IMR-90 (cell line): Measurements from ENCODE around the gene PTPRG. TPM values are rescaled to one million over a fixed set of nuclear protein-coding genes. Genes with fewer than 3 reads are reported as not detected.
A peak's percentile ranks its signal among the peaks of the same experiment; 100 is the strongest.

Source experiments
- ATAC-seq: fragments of 200-7000 bp; cut with Tn5 transposase; 2 replicates; pipeline ENCODE4 v1.9.1; 2020; ENCODE audit warnings: low read depth, mild to moderate bottlenecking, moderate library complexity
- BruUV-seq: library from RNA; stranded (reverse); fragments of 400-500 nt; replicated peaks from 2 replicates; lab custom pipeline; 2021; lab: Mats Ljungman, UMichigan
- CTCF ChIA-PET: fragments of 300-600 bp; formaldehyde crosslinking; extraction: SDS; loops from one replicate; lab custom pipeline; 2021; ENCODE audit warnings: antibody characterized with exemption; lab: Yijun Ruan, JAX
- POLR2A ChIA-PET: fragments of 300-600 bp; sonication (Branson Sonifier 250); formaldehyde crosslinking; loops from one replicate; lab custom pipeline; 2022; ENCODE audit warnings: antibody characterized with exemption; ENCODE audit not compliant: unreplicated experiment; lab: Charles Lee
- DNase-seq: peaks from one replicate; pipeline ENCODE4 v3.0.0; 2013
- H2AFZ ChIP-seq: replicated peaks from 2 replicates; pipeline ENCODE3; 2013; ENCODE audit warnings: low read length, mild to moderate bottlenecking; ENCODE audit not compliant: poor library complexity
- H2AK5ac ChIP-seq: 2 replicates; pipeline ENCODE4 v1.6.1; 2013; ENCODE audit warnings: low read depth, low read length, inconsistent platforms
- H2AK9ac ChIP-seq: replicated peaks from 2 replicates; pipeline ENCODE3; 2013; ENCODE audit warnings: mild to moderate bottlenecking, low read depth, low read length, moderate library complexity; ENCODE audit not compliant: poor library complexity
- H2BK120ac ChIP-seq: 2 replicates; pipeline ENCODE4 v1.6.1; 2013; ENCODE audit warnings: low read depth, low read length, inconsistent platforms
- H2BK15ac ChIP-seq: 3 replicates; pipeline ENCODE4 v1.6.1; 2013; ENCODE audit warnings: low read depth, low read length, inconsistent platforms
- H2BK20ac ChIP-seq: 2 replicates; pipeline ENCODE4 v1.6.1; 2013; ENCODE audit warnings: low read depth, mild to moderate bottlenecking, inconsistent platforms, low read length, moderate library complexity
- H2BK5ac ChIP-seq: 2 replicates; pipeline ENCODE4 v1.6.1; 2013; ENCODE audit warnings: mild to moderate bottlenecking, low read depth, low read length, inconsistent platforms; ENCODE audit not compliant: poor library complexity, severe bottlenecking
- H3K14ac ChIP-seq: replicated peaks from 2 replicates; pipeline ENCODE4 v1.6.1; 2013; ENCODE audit warnings: low read depth, low read length, inconsistent platforms
- H3K18ac ChIP-seq: 2 replicates; pipeline ENCODE4 v1.6.1; 2013; ENCODE audit warnings: low read depth, low read length, control low read depth
- H3K23ac ChIP-seq: 2 replicates; pipeline ENCODE4 v1.6.1; 2013; ENCODE audit warnings: low read depth, low read length, inconsistent platforms
- H3K27ac ChIP-seq: 2 replicates; pipeline ENCODE4 v1.5.1; 2013; ENCODE audit warnings: mild to moderate bottlenecking, control low read depth, low read length; ENCODE audit not compliant: insufficient read depth
- H3K27me3 ChIP-seq: 2 replicates; pipeline ENCODE4 v1.6.1; 2013; ENCODE audit warnings: low read length; ENCODE audit not compliant: control insufficient read depth, insufficient read depth
- H3K36me3 ChIP-seq: 2 replicates; pipeline ENCODE4 v1.6.1; 2013; ENCODE audit warnings: low read length, mixed read lengths; ENCODE audit not compliant: control insufficient read depth, insufficient read depth
- H3K4ac ChIP-seq: 2 replicates; pipeline ENCODE4 v1.6.1; 2013; ENCODE audit warnings: low read depth, low read length, inconsistent platforms
- H3K4me1 ChIP-seq: 2 replicates; pipeline ENCODE4 v1.6.1; 2013; ENCODE audit warnings: low read length, mixed read lengths; ENCODE audit not compliant: control insufficient read depth, insufficient read depth
- H3K4me2 ChIP-seq: 2 replicates; pipeline ENCODE4 v1.6.1; 2013; ENCODE audit warnings: low read depth, mild to moderate bottlenecking, control low read depth, low read length, moderate library complexity
- H3K4me3 ChIP-seq: 2 replicates; pipeline ENCODE4 v1.5.1; 2013; ENCODE audit warnings: low read depth, mild to moderate bottlenecking, control low read depth, low read length, moderate library complexity; ENCODE audit not compliant: insufficient read depth
- H3K56ac ChIP-seq: 2 replicates; pipeline ENCODE4 v1.6.1; 2013; ENCODE audit warnings: low read length, inconsistent platforms; ENCODE audit not compliant: insufficient read depth; ENCODE audit errors: extremely low read depth
- H3K79me1 ChIP-seq, 2 experiments: 2 replicates each; pipeline ENCODE4 v1.6.1; 2013; ENCODE audit warnings: low read length in 2 of 2, inconsistent platforms in 1 of 2, low read depth in 1 of 2
- H3K9ac ChIP-seq: 2 replicates; pipeline ENCODE4 v1.6.1; 2013; ENCODE audit warnings: low read depth, low read length, control low read depth
- H3K9me1 ChIP-seq: 2 replicates; pipeline ENCODE4 v1.6.1; 2013; ENCODE audit warnings: low read length, inconsistent platforms; ENCODE audit not compliant: insufficient read depth
- H3K9me3 ChIP-seq: 2 replicates; pipeline ENCODE4 v1.6.1; 2013; ENCODE audit warnings: low read length; ENCODE audit not compliant: control insufficient read depth, insufficient read depth
- H4K20me1 ChIP-seq: 2 replicates; pipeline ENCODE4 v1.6.1; 2013; ENCODE audit warnings: low read length, inconsistent platforms; ENCODE audit not compliant: insufficient read depth
- H4K5ac ChIP-seq: 2 replicates; pipeline ENCODE4 v1.6.1; 2013; ENCODE audit warnings: mild to moderate bottlenecking, low read depth, low read length, control low read depth
- H4K8ac ChIP-seq, 2 experiments: 2 replicates each; pipeline ENCODE4 v1.6.1; 2013; ENCODE audit warnings: low read depth in 2 of 2, low read length in 2 of 2, control low read depth in 1 of 2, inconsistent platforms in 1 of 2
- H4K91ac ChIP-seq: 2 replicates; pipeline ENCODE4 v1.6.1; 2013; ENCODE audit warnings: low read depth, low read length, inconsistent platforms; ENCODE audit not compliant: insufficient read depth
- CEBPB ChIP-seq: IDR thresholded peaks from 2 replicates; pipeline ENCODE4 v1.6.1; 2012; ENCODE audit warnings: low read depth, low read length, improper control_type of control experiment
- NFE2L2 ChIP-seq: fragments of 150-350 bp; IDR thresholded peaks from 2 replicates; pipeline ENCODE4 v1.6.1; 2016; ENCODE audit warnings: low read depth, mild to moderate bottlenecking, low read length
- POLR2A ChIP-seq: IDR thresholded peaks from 2 replicates; pipeline ENCODE4 v1.6.1; 2012; ENCODE audit warnings: mild to moderate bottlenecking, low read depth, low read length
- WGBS, 2 experiments: methylation state at CpG; one replicate each; pipeline versions ENCODE4 v1.1.5 to v1.1.7; 2013; ENCODE audit warnings: missing lambda C conversion rate in 2 of 2; ENCODE audit not compliant: insufficient read length in 1 of 2; ENCODE audit errors: extremely low coverage in 2 of 2; 5-methylcytosine and 5-hydroxymethylcytosine counted together
- dilution Hi-C: fragments of 300-500 bp; cut with HindIII; formaldehyde crosslinking; loops from one replicate; pipeline ENCODE4 v1.14.3; 2018; ENCODE audit warnings: low sequenced_read_pairs; ENCODE audit not compliant: unreplicated experiment
- in situ Hi-C: fragments of 300-500 bp; cut with MboI; formaldehyde crosslinking; loops from 3 replicates; pipeline ENCODE4 v1.14.3; 2019; ENCODE audit warnings: low sequenced_read_pairs, inconsistent platforms, mixed read lengths
- intact Hi-C: fragments of 100-400 bp; cut with micrococcal nuclease; formaldehyde crosslinking; loops from 2 replicates; pipeline ENCODE4 v1.10.0; 2022
- polyA plus RNA-seq, 3 experiments: library from polyadenylated mRNA; depleted of rRNA; stranded (reverse); fragments of >200 nt; gene quantifications; 2 replicates each; pipeline ENCODE4 v1.2.3, GENCODE V29; 2012; ENCODE audit warnings: low replicate concordance in 1 of 3
- total RNA-seq: library from RNA; depleted of rRNA; stranded (reverse); fragments of >200 nt; gene quantifications from 2 replicates; pipeline ENCODE4 v1.2.3, GENCODE V29; 2012

The PTPRG gene
- total and polyA plus RNA-seq, 2 of the 4 experiments (the other 2 are of a cell fraction): 7.7 to 31.0 TPM

DNA sequence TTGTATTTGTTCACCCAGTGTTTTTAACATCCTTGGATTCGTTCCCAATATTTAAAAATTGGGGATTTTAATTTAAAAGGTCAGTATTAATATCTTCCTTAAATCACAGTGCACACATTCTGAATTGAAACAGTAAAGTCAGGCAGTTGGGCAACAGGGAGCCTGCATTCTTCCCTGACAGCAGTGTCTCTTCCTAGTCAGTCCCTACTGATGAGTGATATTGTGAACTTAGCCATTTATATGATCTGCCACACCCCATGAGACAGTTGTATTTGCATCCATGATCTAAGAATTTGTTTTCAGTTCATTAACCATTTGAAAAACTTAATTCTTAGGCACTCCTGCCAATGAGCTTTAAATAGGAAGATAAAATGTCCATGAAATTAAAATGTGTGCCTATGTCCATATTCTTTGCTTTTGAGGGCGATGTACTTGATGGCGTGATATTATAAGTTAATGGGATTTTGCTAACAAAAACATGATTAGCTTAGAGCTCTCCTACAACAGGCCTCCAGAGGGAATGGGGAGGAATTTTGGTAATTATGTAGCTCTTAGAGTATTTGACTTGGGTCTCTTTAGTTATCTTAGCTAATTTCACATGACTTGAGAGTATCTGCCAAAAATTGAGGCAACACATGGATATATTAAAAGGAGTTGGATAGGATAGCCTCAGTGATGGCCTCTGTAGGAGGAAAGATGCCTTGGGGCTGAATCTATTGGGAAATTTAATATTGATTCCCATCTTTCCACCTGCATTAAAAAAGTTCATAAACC lies 219.3 kb downstream of the PTPRG start (continued):
- no peak for TF ChIP-seq CEBPB

DNA sequence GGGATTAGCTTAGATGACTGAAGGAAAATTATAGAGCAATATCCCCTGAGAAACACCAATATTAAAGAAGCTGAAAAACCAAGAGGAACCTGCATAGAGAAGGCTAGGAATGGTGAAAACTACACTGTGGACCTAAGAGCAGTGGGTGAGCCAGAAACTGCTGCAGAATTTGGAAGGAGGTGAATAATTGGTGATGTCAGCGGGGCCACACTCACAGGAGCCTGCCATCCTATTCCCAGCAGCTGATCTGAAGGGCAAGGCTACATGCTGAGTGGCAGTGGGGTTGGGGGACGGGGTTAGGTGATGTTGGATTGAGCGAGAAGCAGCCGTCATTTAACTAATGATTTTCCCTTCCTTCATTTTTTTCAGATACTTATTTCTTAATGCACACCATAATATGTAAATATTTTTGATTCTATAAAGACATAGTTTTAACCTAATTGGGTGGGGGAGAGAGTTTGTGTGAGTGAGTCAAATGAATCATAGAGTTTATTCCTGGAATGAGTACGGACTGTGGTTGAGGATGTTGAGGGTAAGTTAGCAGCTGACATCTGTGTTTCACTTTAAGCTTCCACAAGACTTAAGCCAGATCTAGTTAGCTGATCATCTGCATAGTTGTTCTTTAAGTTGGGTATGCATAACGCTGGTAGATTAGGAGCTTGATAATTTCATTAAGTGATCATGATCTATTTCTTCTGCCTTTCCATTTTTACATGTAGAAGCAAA lies 222.8 kb downstream of the PTPRG start:
- Histone ChIP-seq H4K8ac (no peak overlapping the region), H4K20me1 (peaks cover 23% of the 10 kb centered on the region), H2BK120ac (peak overlapping the region; percentile 20; the same call in 1 of the 2 replicates), H3K27ac (peak overlapping the region; percentile 61; the same call in 1 of the 2 replicates), H4K91ac (no peak overlapping the region), H2BK20ac (0 out of 2 replicates have a peak overlapping the region, but pooled peaks have one; percentile 11), H3K36me3 (no peaks in the 10 kb centered on the region), H3K18ac (0 out of 2 replicates have a peak overlapping the region, but pooled peaks have one; percentile 1), H2AFZ (no peak overlapping the region), H3K23ac (peak overlapping the region; percentile 38; the same call in 1 of the 2 replicates), H3K9me3 (no peaks in the 10 kb centered on the region), H2AK9ac (no peak overlapping the region), H3K27me3 (no peaks in the 10 kb centered on the region), H2BK5ac (peak overlapping the region; percentile 25), H2BK15ac (no peak overlapping the region), H3K4me3 (no peak overlapping the region), H2AK5ac (no peak overlapping the region), H3K9ac (no peak overlapping the region), H3K79me1 (peaks cover 25 to 52% of the 10 kb centered on the region in 2 experiments), H3K4ac (peak overlapping the region; percentile 50), H4K5ac (no peak overlapping the region), H3K4me1 (peaks cover 8% of the 10 kb centered on the region), H3K56ac (no peak overlapping the region), H3K14ac (no peak overlapping the region), H3K4me2 (peak overlapping the region; percentile 74), H3K9me1 (peaks cover 8% of the 10 kb centered on the region)
- in situ Hi-C loops (no loop called here), dilution Hi-C loops (no loop called here), intact Hi-C loops (loop anchor here (10.0 kb wide), 1 partner anchor 219 kb away; the partner anchor contains the start of gene PTPRG)
- DNase-seq (peak; percentile 88), ATAC-seq (peak; percentile 96)
- BruUV-seq: no TSS peak
- POLR2A ChIA-PET: no interaction called here
- no peak for TF ChIP-seq NFE2L2
- TF ChIP-seq POLR2A: no peak
- CTCF ChIA-PET: interaction anchor here (0.6 kb wide), 2 partner anchors 18 to 29 kb away, joined by 3 to 7 read pairs; no protein-coding TSS in a partner anchor
- WGBS, 2 experiments: no CpG with 5 or more reads among the region's 6 CpGs
